Psoas muscle (tissue), 8 donors: Measurements from ENCODE around the gene SEPTIN14. TPM values are rescaled to one million over a fixed set of nuclear protein-coding genes. Genes with fewer than 3 reads are reported as not detected.
"Not testable (repeated sequence)": the region's sequence is repeated elsewhere in the genome, so short reads cannot be mapped to it uniquely, and the experiment has no call there.

Experiments used
- ATAC-seq, 4 donors: fragments of 200-7000 bp; cut with Tn5 transposase; one replicate each; pipeline ENCODE4 v1.9.1; 2020; ENCODE audit warnings: moderate library complexity in 3 of 4, mild to moderate bottlenecking in 2 of 4
- DNase-seq, 2 donors: peaks; one replicate each; pipeline ENCODE4 v3.0.0-alpha.2; 2020
- H3K27ac ChIP-seq: fragments of 200-600 bp; one replicate; pipeline ENCODE4 v1.8.0; 2022
- H3K27me3 ChIP-seq, 3 donors: fragments of 200-600 bp in 1 of 3; one replicate each; pipeline versions ENCODE4 v1.6.1 to v1.8.0; 2013 to 2022; ENCODE audit warnings: low read length in 2 of 3, mild to moderate bottlenecking in 2 of 3, moderate library complexity in 1 of 3; ENCODE audit not compliant: insufficient read depth in 3 of 3
- H3K36me3 ChIP-seq, 2 donors: fragments of 200-600 bp in 1 of 2; one replicate each; pipeline versions ENCODE4 v1.6.1 to v1.8.0; 2013 to 2022; ENCODE audit warnings: low read depth in 1 of 2, mild to moderate bottlenecking in 1 of 2, moderate library complexity in 1 of 2; ENCODE audit not compliant: insufficient read depth in 1 of 2
- H3K4me1 ChIP-seq: fragments of 200-600 bp; one replicate; pipeline ENCODE4 v1.8.0; 2022
- H3K4me3 ChIP-seq: fragments of 200-600 bp; one replicate; pipeline ENCODE4 v1.8.0; 2022; ENCODE audit warnings: mild to moderate bottlenecking
- H3K9me3 ChIP-seq: fragments of 200-600 bp; one replicate; pipeline ENCODE4 v1.8.0; 2022
- WGBS, 3 donors: extraction: QIAGEN DNeasy Blood & Tissue Kit; methylation state at CpG; one replicate each; pipeline versions ENCODE4 v1.1.6 to v1.1.7; 2013; 5-methylcytosine and 5-hydroxymethylcytosine counted together
- intact Hi-C, 2 donors: fragments of 100-400 bp; cut with DNase I; formaldehyde crosslinking; loops; one replicate each; pipeline versions ENCODE4 v1.11.0 to v1.14.2; 2022
- polyA plus RNA-seq, 3 donors: library from polyadenylated mRNA; stranded (reverse); fragments of 200-250 nt; gene quantifications; one replicate each; pipeline ENCODE4 v1.2.3, GENCODE V29; 2013
- total RNA-seq, 4 donors: library from RNA; stranded (reverse); fragmentation: NEBNext Ultra II Directional in 2 of 4; extraction: Animal tissue kit (Norgen Biotek cat#: 25700) in 2 of 4; gene quantifications; one replicate each; pipeline versions ENCODE4 v1.2.1 to v1.2.4, GENCODE V29; 2021 to 2023
- TF ChIP-seq, protein P1 (sequence below): fragments of 200-600 bp; IDR thresholded peaks from one replicate; pipeline ENCODE4 v1.8.0; 2022; ENCODE audit warnings: antibody characterized with exemption
- donor health status: healthy with polysubstance abuse.
- donor health status: DM: no; HTN: no; CAD: no; lungs with moderate emphysema.
- donor health status: Bipolar disorder and iron deficiency.
- donor health status: healthy.
- donor health status: DM: yes; HTN: yes; CAD: no.
- donor health status: DM: no; HTN: no; CAD: no.
- donor health status: DM: no; HTN: no; CAD: no.
- donor health status: DM: yes; HTN: yes; CAD: no.

The SEPTIN14 gene
- total and polyA plus RNA-seq, 7 donors: not detected

DNA sequence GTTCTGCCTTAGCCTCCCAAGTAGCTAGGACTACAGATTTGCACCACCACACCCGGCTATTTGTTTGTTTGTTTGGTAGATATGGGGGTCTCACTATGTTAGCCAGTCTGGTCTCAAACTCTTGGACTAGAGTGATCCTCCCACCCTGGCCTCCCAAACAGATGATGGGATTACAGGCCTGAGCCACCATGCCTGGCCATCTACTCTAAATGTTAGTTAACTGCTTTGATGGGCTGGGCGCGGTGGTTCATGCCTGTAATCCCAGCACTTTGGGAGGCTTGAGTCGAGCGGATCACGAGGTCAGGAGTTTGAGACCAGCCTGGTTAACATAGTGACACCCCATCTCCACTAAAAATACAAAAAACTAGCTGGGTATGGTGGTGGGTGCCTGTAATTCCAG is 74.8 kb downstream of the SEPTIN14 start:
- no peak for ATAC-seq
- Histone ChIP-seq H3K9me3 (no peaks in the 10 kb centered on the region), H3K27me3 (no peaks in the 10 kb centered on the region), H3K36me3 (no peaks in the 10 kb centered on the region), H3K27ac (no peak overlapping the region), H3K4me3 (no peak overlapping the region), H3K4me1 (no peaks in the 10 kb centered on the region)
- intact Hi-C loops: no loop called here
- WGBS, 3 donors: 85 to 92% (median 90%) methylated on average over 6 of the region's 6 CpGs
- TF ChIP-seq, protein P1, sequence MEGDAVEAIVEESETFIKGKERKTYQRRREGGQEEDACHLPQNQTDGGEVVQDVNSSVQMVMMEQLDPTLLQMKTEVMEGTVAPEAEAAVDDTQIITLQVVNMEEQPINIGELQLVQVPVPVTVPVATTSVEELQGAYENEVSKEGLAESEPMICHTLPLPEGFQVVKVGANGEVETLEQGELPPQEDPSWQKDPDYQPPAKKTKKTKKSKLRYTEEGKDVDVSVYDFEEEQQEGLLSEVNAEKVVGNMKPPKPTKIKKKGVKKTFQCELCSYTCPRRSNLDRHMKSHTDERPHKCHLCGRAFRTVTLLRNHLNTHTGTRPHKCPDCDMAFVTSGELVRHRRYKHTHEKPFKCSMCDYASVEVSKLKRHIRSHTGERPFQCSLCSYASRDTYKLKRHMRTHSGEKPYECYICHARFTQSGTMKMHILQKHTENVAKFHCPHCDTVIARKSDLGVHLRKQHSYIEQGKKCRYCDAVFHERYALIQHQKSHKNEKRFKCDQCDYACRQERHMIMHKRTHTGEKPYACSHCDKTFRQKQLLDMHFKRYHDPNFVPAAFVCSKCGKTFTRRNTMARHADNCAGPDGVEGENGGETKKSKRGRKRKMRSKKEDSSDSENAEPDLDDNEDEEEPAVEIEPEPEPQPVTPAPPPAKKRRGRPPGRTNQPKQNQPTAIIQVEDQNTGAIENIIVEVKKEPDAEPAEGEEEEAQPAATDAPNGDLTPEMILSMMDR: no peak
- DNase-seq: no peak

DNA sequence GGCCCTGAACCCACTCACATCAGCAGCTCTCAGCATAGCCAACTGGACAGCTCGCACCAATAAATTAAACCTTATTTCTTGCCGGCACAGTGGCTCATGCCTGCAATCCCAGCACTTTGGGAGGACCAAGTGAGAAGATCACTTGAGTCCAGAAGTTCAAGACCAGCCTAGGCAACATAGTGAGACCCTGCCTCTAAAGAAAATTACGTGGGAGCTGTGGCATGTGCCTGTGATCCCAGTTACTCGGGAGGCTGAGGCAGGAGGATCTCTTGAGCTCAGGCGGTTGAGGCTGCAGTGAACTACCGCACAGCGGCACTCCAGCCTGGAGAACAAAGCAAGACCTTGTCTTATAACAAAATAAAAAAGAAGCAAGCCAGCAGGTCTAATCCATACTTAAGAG is 75.7 kb downstream of the SEPTIN14 start:
- ATAC-seq (no peak), DNase-seq (no peak)
- Histone ChIP-seq H3K36me3 (no peaks in the 10 kb centered on the region), H3K27ac (no peak overlapping the region), H3K4me1 (no peaks in the 10 kb centered on the region), H3K27me3 (no peaks in the 10 kb centered on the region), H3K9me3 (no peaks in the 10 kb centered on the region), H3K4me3 (no peak overlapping the region)
- WGBS, 3 donors: 74 to 88% (median 81%) methylated on average over 7 of the region's 7 CpGs
- TF ChIP-seq, protein P1: no peak
- intact Hi-C loops: no loop called here

DNA sequence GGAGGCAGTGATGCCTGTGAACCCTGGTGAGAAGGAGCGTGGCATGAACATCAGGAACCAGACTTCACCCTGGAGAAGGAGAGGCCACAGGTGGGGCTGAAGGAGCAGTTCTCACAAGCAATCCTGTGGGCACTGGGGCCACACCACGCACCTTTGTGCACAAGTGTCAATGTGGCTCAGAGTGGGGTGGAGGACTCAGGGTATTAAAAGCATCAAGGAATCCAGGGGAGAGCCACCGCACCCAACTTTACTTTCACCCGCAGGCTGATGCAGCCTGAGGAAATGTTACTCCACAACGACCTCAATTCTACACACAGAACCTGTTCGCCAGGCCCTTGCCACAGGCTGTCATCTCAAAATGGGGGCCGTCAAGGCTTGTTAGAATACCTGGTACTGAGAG is 77.1 kb downstream of the SEPTIN14 start:
- H3K4me3 ChIP-seq, H3K27me3 ChIP-seq, intact Hi-C loops, DNase-seq, H3K9me3 ChIP-seq, H3K36me3 ChIP-seq, ATAC-seq, H3K4me1 ChIP-seq, H3K27ac ChIP-seq: not testable (repeated sequence)
- 80 to 89% (median 88%) methylated on average over 7 of the region's 7 CpGs for WGBS, 3 donors

DNA sequence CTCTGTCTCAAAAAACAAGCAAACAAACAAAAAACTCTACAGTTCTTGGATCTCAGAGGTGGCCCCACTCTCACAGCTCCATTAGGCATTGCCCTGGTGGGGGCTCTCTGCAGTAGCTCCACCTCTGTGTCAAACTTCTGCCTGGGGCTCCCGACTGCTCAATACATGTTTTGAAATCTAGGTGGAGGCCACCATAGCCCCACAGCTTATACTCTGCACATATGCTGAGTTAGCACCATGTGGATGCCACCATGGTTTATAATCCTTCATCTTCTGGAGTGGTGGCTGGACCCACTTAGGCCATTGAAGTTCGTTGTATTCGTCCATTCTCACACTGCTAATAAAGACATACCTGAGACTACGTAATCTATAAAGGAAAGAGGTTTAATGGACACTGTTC is 78.4 kb downstream of the SEPTIN14 start:
- ATAC-seq (no peak), DNase-seq (no peak)
- no peak overlapping the region for H3K4me3 ChIP-seq
- H3K27me3 ChIP-seq: no peaks in the 10 kb centered on the region
- no peaks in the 10 kb centered on the region for H3K4me1 ChIP-seq
- WGBS, 3 donors: 67 to 76% (median 68%) methylated on average over 4 of the region's 4 CpGs
- TF ChIP-seq, protein P1: no peak
- no peaks in the 10 kb centered on the region for H3K9me3 ChIP-seq
- no peak overlapping the region for H3K27ac ChIP-seq
- H3K36me3 ChIP-seq: no peaks in the 10 kb centered on the region
- intact Hi-C loops: no loop called here

DNA sequence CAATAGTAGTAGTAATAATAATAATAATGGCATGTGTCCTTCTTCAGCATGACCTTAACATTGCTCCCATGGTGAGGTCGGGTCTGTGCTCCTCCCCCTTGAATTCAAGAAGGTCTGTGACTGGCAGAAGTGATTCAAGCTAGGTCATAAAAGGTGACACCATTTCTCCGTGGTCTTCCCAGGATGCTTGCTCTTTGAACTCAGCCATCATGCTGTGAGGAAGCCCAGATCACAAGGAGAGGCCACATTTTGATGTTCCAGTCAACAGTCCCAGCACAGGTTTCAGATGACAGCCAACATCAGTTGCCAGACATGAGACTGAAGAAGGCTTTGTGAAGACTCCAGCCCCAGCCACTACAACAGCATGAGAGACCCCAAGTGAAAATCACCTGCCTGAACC is 83.9 kb downstream of the SEPTIN14 start:
- H3K4me1 ChIP-seq: no peaks in the 10 kb centered on the region
- intact Hi-C loops: no loop called here
- no peak for ATAC-seq
- no peak overlapping the region for H3K4me3 ChIP-seq
- H3K27me3 ChIP-seq: no peaks in the 10 kb centered on the region
- no peak for DNase-seq
- 5 to 24% (median 13%) methylated on average over 2 of the region's 2 CpGs for WGBS, 3 donors
- TF ChIP-seq, protein P1: no peak
- no peak overlapping the region for H3K27ac ChIP-seq
- peaks cover 0 to under 1% of the 10 kb centered on the region in 2 donors for H3K36me3 ChIP-seq
- no peaks in the 10 kb centered on the region for H3K9me3 ChIP-seq
